GM23248 (cell line): ENCODE measurements around the gene SLC1A3. TPM values are rescaled to one million over a fixed set of nuclear protein-coding genes. Genes with fewer than 3 reads are reported as not detected.

Source experiments
- DNase-seq: peaks from one replicate; pipeline ENCODE4 v3.0.0-alpha.2; 2015
- H2AFZ ChIP-seq: fragments of 200-600 bp; sonication (generic); 2 replicates; pipeline ENCODE4 v1.6.1; 2016; ENCODE audit warnings: antibody characterized with exemption
- H3F3A ChIP-seq: fragments of 200-600 bp; sonication (generic); 2 replicates; pipeline ENCODE4 v1.6.1; 2016; ENCODE audit warnings: mild to moderate bottlenecking, antibody characterized with exemption, mixed run types; ENCODE audit not compliant: insufficient read depth
- H3K27ac ChIP-seq: fragments of 200-600 bp; sonication (generic); 2 replicates; pipeline ENCODE4 v1.5.1; 2016; ENCODE audit warnings: mild to moderate bottlenecking
- H3K27me3 ChIP-seq: fragments of 200-600 bp; sonication (generic); replicated peaks from 2 replicates; pipeline ENCODE4 v1.6.1; 2016; ENCODE audit warnings: mild to moderate bottlenecking; ENCODE audit not compliant: insufficient read depth
- H3K36me3 ChIP-seq: fragments of 200-600 bp; sonication (generic); 2 replicates; pipeline ENCODE4 v1.6.1; 2016; ENCODE audit warnings: low read depth, mild to moderate bottlenecking
- H3K4me1 ChIP-seq: fragments of 200-600 bp; sonication (generic); 2 replicates; pipeline ENCODE4 v1.6.1; 2016; ENCODE audit warnings: mild to moderate bottlenecking; ENCODE audit not compliant: insufficient read depth
- H3K4me2 ChIP-seq: fragments of 200-600 bp; sonication (generic); one replicate; pipeline ENCODE4 v1.6.1; 2016; ENCODE audit warnings: mild to moderate bottlenecking; ENCODE audit not compliant: unreplicated experiment
- H3K4me3 ChIP-seq: fragments of 200-600 bp; sonication (generic); 2 replicates; pipeline ENCODE4 v1.5.1; 2016; ENCODE audit warnings: mild to moderate bottlenecking
- H3K79me2 ChIP-seq: fragments of 200-600 bp; sonication (generic); 2 replicates; pipeline ENCODE4 v1.6.1; 2016; ENCODE audit warnings: mild to moderate bottlenecking; ENCODE audit not compliant: insufficient read depth
- H3K9ac ChIP-seq: fragments of 200-600 bp; sonication (generic); 2 replicates; pipeline ENCODE4 v1.6.1; 2016; ENCODE audit warnings: mild to moderate bottlenecking
- H3K9me2 ChIP-seq: fragments of 200-600 bp; sonication (generic); 2 replicates; pipeline ENCODE4 v1.6.1; 2016; ENCODE audit warnings: mixed run types, mild to moderate bottlenecking, moderate library complexity; ENCODE audit not compliant: insufficient read depth
- H3K9me3 ChIP-seq: fragments of 200-600 bp; sonication (generic); one replicate; pipeline ENCODE4 v1.6.1; 2017; ENCODE audit warnings: low read depth
- H4K20me1 ChIP-seq: fragments of 200-600 bp; sonication (generic); 2 replicates; pipeline ENCODE4 v1.6.0; 2016; ENCODE audit not compliant: insufficient read depth
- EZH2 ChIP-seq: fragments of 200-600 bp; sonication (generic); IDR thresholded peaks from 2 replicates; pipeline ENCODE4 v1.6.1; 2018; ENCODE audit warnings: antibody characterized with exemption, mild to moderate bottlenecking; ENCODE audit not compliant: insufficient read depth, poor library complexity, severe bottlenecking
- EZH2phosphoT487 ChIP-seq: fragments of 200-600 bp; sonication (generic); IDR thresholded peaks from 2 replicates; pipeline ENCODE4 v1.6.1; 2018; ENCODE audit warnings: antibody characterized with exemption, moderate library complexity, mild to moderate bottlenecking, low read depth; ENCODE audit not compliant: insufficient read depth
- WGBS, 2 experiments: methylation state at CpG; one replicate each; pipeline ENCODE4 v1.1.6; 2015 to 2017; ENCODE audit warnings: low lambda C conversion rate in 2 of 2, low coverage in 1 of 2; ENCODE audit errors: missing lambda C conversion rate in 2 of 2; 5-methylcytosine and 5-hydroxymethylcytosine counted together
- in situ Hi-C: fragments of 300-500 bp; cut with MboI; formaldehyde crosslinking; loops from 2 replicates; pipeline ENCODE4 v1.15.0; 2020
- polyA plus RNA-seq: library from polyadenylated mRNA; unstranded; fragments of >200 nt; fragmentation: Nextera tagmentation; extraction: Ambion mirVana; gene quantifications from 2 replicates; pipeline ENCODE4 v1.2.1, GENCODE V29; 2016
- total RNA-seq: library from RNA; depleted of rRNA; stranded (reverse); fragments of >200 nt; shearing (Covaris generic); gene quantifications from 2 replicates; pipeline ENCODE4 v1.2.3, GENCODE V29; 2014

SLC1A3 gene
- total and polyA plus RNA-seq, 2 experiments from 2014 or later, result 1.7 to 2.5 TPM

DNA sequence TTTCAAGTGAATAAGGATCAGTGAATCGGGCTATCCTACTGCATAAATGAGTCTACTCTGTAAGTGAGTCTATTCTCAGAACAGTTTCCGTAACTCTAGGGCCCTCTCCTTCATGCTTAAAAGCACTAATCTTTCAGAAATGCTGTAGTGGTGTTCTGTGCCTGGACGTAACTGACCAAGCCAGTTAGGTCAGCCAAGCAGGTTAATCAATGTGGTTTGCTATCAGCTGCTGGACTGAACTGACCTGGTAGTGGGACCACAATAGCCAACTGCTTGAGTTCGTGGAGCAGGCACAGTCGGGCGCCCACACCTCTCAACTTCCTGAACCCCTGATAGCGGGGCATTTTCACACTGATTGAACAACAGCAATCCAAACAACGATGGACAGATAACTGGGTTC, 6.8 kb downstream of the SLC1A3 start:
- H3K27ac ChIP-seq, result no peak overlapping the region
- no peaks in the 10 kb centered on the region; the same call in 1 of the 2 replicates for H3F3A ChIP-seq
- no peaks in the 10 kb centered on the region for H3K9me3 ChIP-seq
- no peak overlapping the region for H3K4me2 ChIP-seq
- no peaks in the 10 kb centered on the region for H4K20me1 ChIP-seq
- no peak overlapping the region for H2AFZ ChIP-seq
- no peaks in the 10 kb centered on the region for H3K9me2 ChIP-seq
- WGBS, 2 experiments, result 95 to 98% methylated on average over 8 of the region's 8 CpGs
- no peaks in the 10 kb centered on the region for H3K79me2 ChIP-seq
- DNase-seq, result no peak
- H3K9ac ChIP-seq, result no peak overlapping the region
- in situ Hi-C loops, result no loop called here
- no peaks in the 10 kb centered on the region for H3K27me3 ChIP-seq
- TF ChIP-seq EZH2phosphoT487 (no peak), EZH2 (no peak)
- H3K4me3 ChIP-seq, result no peak overlapping the region
- H3K36me3 ChIP-seq, result no peaks in the 10 kb centered on the region
- H3K4me1 ChIP-seq, result peaks cover 11% of the 10 kb centered on the region

DNA sequence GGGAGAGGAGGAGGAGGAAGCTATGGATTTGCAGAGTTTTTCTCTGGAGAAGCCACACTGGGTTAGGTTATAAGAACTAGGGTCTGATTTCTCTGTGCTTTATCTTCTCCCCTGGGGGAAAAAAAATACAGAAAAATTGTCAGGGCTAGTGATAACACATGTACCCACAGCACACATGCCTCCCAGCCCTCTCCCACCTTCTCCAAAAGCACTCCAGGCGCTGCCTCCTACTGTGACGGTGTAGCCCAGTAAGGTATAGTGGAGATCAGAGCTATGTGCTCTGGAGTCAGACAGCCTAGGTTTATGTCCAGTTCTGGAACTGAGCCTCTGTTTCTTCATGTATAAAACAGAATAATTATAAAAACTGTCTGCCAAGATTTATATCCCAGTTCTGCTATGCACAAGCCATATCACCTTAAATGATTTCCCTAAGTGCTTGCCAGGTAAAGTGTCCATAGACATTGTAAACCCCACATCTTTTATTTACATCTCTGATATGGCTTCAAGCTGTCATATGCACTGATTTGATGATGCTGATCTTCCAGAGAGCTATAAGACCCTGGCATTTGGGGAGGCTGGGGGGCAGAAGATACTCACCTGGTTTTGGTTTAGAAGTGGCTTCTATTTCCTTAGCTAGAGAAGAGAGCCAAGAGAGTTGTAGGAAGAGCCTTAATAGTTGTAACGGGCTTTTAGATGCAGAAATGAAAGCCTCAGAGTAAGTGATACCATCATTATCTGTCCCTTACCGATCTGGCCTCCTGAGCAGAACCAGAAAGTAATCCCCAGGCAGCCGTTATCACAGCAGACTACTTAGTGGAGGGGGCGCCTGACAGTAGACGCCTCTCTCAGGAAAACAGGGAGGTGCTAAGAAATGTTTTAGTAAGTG, 7.6 kb downstream of the SLC1A3 start:
- TF ChIP-seq EZH2phosphoT487, result no peak
- TF ChIP-seq EZH2, result no peak
- DNase-seq, result no peak
- Histone ChIP-seq H3K4me1 (0 out of 2 replicates have a peak, but pooled peaks cover 7% of the 10 kb centered on the region), H3K9me3 (no peaks in the 10 kb centered on the region), H3K4me2 (no peak overlapping the region), H3K9me2 (no peaks in the 10 kb centered on the region), H3K36me3 (no peaks in the 10 kb centered on the region), H3K4me3 (no peak overlapping the region), H3K79me2 (no peaks in the 10 kb centered on the region), H3K27me3 (no peaks in the 10 kb centered on the region), H3F3A (no peaks in the 10 kb centered on the region), H3K27ac (no peak overlapping the region), H3K9ac (no peak overlapping the region), H2AFZ (no peak overlapping the region), H4K20me1 (no peaks in the 10 kb centered on the region)
- WGBS, 2 experiments, result 83 to 89% methylated on average over 7 of the region's 7 CpGs
- in situ Hi-C loops, result no loop called here

- DNase-seq, result no peak
- Histone ChIP-seq H3F3A (no peaks in the 10 kb centered on the region), H3K4me3 (no peak overlapping the region), H3K9me3 (no peaks in the 10 kb centered on the region), H3K9ac (no peak overlapping the region), H3K79me2 (no peaks in the 10 kb centered on the region), H3K4me1 (0 out of 2 replicates have a peak, but pooled peaks cover 7% of the 10 kb centered on the region), H3K4me2 (no peak overlapping the region), H3K9me2 (no peaks in the 10 kb centered on the region), H2AFZ (no peak overlapping the region), H3K36me3 (no peaks in the 10 kb centered on the region), H4K20me1 (no peaks in the 10 kb centered on the region), H3K27me3 (no peaks in the 10 kb centered on the region), H3K27ac (no peak overlapping the region)
- in situ Hi-C loops, result no loop called here
- WGBS, 2 experiments, result 90 to 92% methylated on average over 4 of the region's 4 CpGs
- no peak for TF ChIP-seq EZH2phosphoT487
- TF ChIP-seq EZH2, result no peak
These were observed 8.4 kb downstream of the SLC1A3 start for GRCh38 chr5:36614657-36615308.

GRCh38 chr5:36619012-36619635, 12.7 kb downstream of the SLC1A3 start:
- Histone ChIP-seq H3K79me2 (no peaks in the 10 kb centered on the region), H3K9me2 (no peaks in the 10 kb centered on the region), H3K27ac (no peak overlapping the region), H3K9me3 (no peaks in the 10 kb centered on the region), H2AFZ (no peak overlapping the region), H3F3A (no peaks in the 10 kb centered on the region), H3K4me2 (no peak overlapping the region), H3K27me3 (no peaks in the 10 kb centered on the region), H3K9ac (no peak overlapping the region), H4K20me1 (no peaks in the 10 kb centered on the region), H3K4me3 (no peak overlapping the region), H3K4me1 (0 out of 2 replicates have a peak, but pooled peaks cover 7% of the 10 kb centered on the region), H3K36me3 (no peaks in the 10 kb centered on the region)
- in situ Hi-C loops, result no loop called here
- TF ChIP-seq EZH2phosphoT487 (no peak), EZH2 (no peak)
- DNase-seq, result no peak
- WGBS, 2 experiments, result 81 to 83% methylated on average over 8 of the region's 8 CpGs
